Esophagus muscularis mucosa (tissue), 3 donors: ENCODE results near the gene SLC43A1.

Experiments used
- POLR2A ChIP-seq: fragments of 450-650 bp; IDR thresholded peaks from one replicate; pipeline ENCODE4 v1.6.1; 2017; ENCODE audit warnings: antibody characterized with exemption, moderate library complexity, mild to moderate bottlenecking, low read depth
- TF ChIP-seq, protein P1 (sequence below), 3 experiments: fragments of 200-600 bp in 2 of 3; fragments of 450-650 bp in 1 of 3; sonication (generic) in 2 of 3; IDR thresholded peaks; one replicate each; pipeline ENCODE4 v1.5.1; 2017 to 2019; ENCODE audit warnings: antibody characterized with exemption in 3 of 3, mild to moderate bottlenecking in 2 of 3, moderate library complexity in 1 of 3

DNA sequence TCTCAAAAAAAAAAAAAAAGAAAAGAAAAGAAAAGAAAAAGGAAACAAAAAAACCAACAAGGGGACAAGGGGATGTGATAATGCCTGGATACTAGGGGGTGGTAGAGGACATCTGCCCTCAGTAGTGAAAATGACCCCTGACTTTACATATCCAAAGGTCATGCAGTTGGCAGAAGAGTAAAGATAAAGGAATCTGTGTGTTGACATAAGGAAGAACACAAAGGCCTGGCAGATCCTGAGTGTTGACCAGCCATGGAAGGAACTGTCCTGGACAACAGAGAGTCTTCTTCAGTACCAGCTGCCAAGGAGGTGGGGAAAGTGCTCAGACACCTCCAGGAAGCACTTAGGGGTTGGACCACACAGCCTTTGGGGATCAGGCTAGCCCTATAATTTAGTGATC, 12.6 kb downstream of the SLC43A1 start:
- no peak for TF ChIP-seq POLR2A
- TF ChIP-seq, protein P1, sequence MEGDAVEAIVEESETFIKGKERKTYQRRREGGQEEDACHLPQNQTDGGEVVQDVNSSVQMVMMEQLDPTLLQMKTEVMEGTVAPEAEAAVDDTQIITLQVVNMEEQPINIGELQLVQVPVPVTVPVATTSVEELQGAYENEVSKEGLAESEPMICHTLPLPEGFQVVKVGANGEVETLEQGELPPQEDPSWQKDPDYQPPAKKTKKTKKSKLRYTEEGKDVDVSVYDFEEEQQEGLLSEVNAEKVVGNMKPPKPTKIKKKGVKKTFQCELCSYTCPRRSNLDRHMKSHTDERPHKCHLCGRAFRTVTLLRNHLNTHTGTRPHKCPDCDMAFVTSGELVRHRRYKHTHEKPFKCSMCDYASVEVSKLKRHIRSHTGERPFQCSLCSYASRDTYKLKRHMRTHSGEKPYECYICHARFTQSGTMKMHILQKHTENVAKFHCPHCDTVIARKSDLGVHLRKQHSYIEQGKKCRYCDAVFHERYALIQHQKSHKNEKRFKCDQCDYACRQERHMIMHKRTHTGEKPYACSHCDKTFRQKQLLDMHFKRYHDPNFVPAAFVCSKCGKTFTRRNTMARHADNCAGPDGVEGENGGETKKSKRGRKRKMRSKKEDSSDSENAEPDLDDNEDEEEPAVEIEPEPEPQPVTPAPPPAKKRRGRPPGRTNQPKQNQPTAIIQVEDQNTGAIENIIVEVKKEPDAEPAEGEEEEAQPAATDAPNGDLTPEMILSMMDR (IDR thresholded peaks at IDR 0.05) = no peak
